Right lobe of liver (tissue), 6 donors: ENCODE data around the gene C20orf144. TPM values are rescaled to one million over a fixed set of nuclear protein-coding genes. Genes with fewer than 3 reads are reported as not detected.

Experiments used
- ATAC-seq, 4 donors: fragments of 200-7000 bp; cut with Tn5 transposase; one replicate each; pipeline ENCODE4 v1.9.1; 2020; ENCODE audit warnings: mild to moderate bottlenecking in 4 of 4, moderate library complexity in 4 of 4
- DNase-seq, 3 donors: peaks; one replicate each; pipeline ENCODE4 v3.0.0-alpha.2; 2020
- H3K27ac ChIP-seq, 3 donors: fragments of 200-600 bp; one replicate each; pipeline ENCODE4 v1.8.0; 2022
- H3K27me3 ChIP-seq, 2 donors: fragments of 200-600 bp; one replicate each; pipeline ENCODE4 v1.8.0; 2022
- H3K36me3 ChIP-seq, 4 donors: fragments of 200-600 bp; sonication (generic) in 1 of 4; one replicate each; pipeline versions ENCODE4 v1.5.1 to v1.8.0; 2017 to 2022; ENCODE audit warnings: control low read depth in 1 of 4
- H3K4me1 ChIP-seq, 4 donors: fragments of 200-600 bp; sonication (generic) in 1 of 4; one replicate each; pipeline versions ENCODE4 v1.5.1 to v1.8.0; 2017 to 2022; ENCODE audit warnings: control low read depth in 1 of 4
- H3K4me3 ChIP-seq, 3 donors: fragments of 200-600 bp; one replicate each; pipeline ENCODE4 v1.8.0; 2022
- H3K9me3 ChIP-seq, 4 donors: fragments of 200-600 bp; sonication (generic) in 1 of 4; one replicate each; pipeline versions ENCODE4 v1.5.1 to v1.8.0; 2017 to 2022; ENCODE audit warnings: control low read depth in 1 of 4
- POLR2A ChIP-seq: fragments of 450-650 bp; IDR thresholded peaks from one replicate; pipeline ENCODE4 v1.6.1; 2017; ENCODE audit warnings: antibody characterized with exemption, mild to moderate bottlenecking
- WGBS: methylation state at CpG from one replicate; pipeline ENCODE4 v1.1.6; 2018; ENCODE audit warnings: low coverage, low lambda C conversion rate; ENCODE audit not compliant: insufficient coverage; ENCODE audit errors: missing lambda C conversion rate; 5-methylcytosine and 5-hydroxymethylcytosine counted together
- intact Hi-C, 2 donors: fragments of 100-400 bp; cut with DNase I; formaldehyde crosslinking; loops; one replicate each; pipeline versions ENCODE4 v1.11.2 to v1.14.1; 2022
- total RNA-seq, 6 experiments: library from RNA; depleted of rRNA in 2 of 6; stranded (reverse); fragments of >200 nt in 2 of 6; fragmentation: NEBNext Ultra II Directional in 3 of 6; extraction: Animal tissue kit (Norgen Biotek cat#: 25700) in 3 of 6; gene quantifications; one replicate each; pipeline versions ENCODE4 v1.1.0 to v1.2.4, GENCODE V29; 2016 to 2023
- TF ChIP-seq, protein P1 (sequence below), 4 donors: fragments of 200-600 bp in 3 of 4; fragments of 450-650 bp in 1 of 4; IDR thresholded peaks; one replicate each; pipeline versions ENCODE4 v1.5.1 to v1.8.0; 2016 to 2022; ENCODE audit warnings: antibody characterized with exemption in 4 of 4, mild to moderate bottlenecking in 2 of 4
- donor health status: DM: no; HTN: yes; CAD: no.
- donor health status: DM: no; HTN: no; CAD: no.
- donor health status: DM: no; HTN: no; CAD: no.
- donor health status: DM: no; HTN: yes; CAD: no.
- donor health status: DM: no; HTN: yes; CAD: no.

The C20orf144 gene
- total RNA-seq, 6 experiments from 2014 or later: 0.18 TPM; not detected in 5

DNA sequence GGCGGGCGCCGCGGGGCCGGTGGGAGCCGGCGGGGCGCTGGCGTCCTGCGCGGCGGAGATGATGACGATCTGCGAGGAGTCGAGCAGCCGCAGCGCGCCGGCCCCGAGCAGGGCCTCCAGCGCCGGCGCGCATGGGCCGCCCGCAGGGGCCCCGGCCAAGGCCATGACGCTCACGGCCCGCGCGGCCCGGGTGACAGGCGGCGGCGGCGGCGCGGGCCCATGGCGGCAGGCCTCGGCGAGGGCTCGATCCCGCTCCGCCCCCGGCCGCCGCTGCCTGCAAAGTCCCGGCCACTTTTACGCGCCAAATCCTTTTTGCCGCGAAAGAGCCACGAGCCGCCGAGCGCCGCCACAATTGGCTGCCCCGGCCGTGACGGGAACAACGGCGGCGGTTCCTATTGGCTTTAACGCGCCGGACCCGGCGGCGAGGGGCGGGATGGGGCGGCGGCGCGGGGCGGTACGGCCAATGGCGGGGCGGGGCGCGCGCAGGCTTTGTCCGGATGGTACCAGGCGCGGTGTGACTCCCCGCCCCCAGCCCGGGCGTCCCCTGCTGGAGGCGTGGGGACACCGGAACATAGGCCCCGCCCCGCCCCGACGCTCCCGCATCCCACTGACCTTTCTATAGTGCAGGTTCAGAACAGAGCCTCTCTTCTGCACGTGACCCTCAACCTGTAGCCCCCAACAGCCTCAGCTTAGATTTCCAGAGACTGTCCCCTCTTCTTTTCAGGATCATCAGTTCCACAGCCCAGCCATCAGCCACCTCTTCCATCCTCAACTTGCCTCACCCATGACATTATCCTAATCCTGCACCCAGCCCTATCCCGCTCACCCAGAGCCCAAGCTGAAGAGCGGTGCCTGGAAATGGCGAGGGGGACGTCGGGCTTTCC lies 24.2 kb downstream of the C20orf144 start, which contains the start of gene E2F1:
E2F1 (minus strand) TSS at position 286 of the 884 bp plus-strand sequence; CDS start at position 165, 121 bp downstream.
- 31% methylated on average over 6 of the region's 101 CpGs for WGBS
- Histone ChIP-seq H3K4me1 (peaks cover 0 to 3% (median 0%) of the 10 kb centered on the region in 4 donors), H3K4me3 (peak within 1 kb of the TSS in 2 of 3 donors; percentile 18 to 51), H3K27me3 (no peaks in the 10 kb centered on the region), H3K9me3 (no peaks in the 10 kb centered on the region), H3K27ac (no peak within 1 kb of the TSS), H3K36me3 (no peaks in the 10 kb centered on the region)
- TF ChIP-seq, protein P1, sequence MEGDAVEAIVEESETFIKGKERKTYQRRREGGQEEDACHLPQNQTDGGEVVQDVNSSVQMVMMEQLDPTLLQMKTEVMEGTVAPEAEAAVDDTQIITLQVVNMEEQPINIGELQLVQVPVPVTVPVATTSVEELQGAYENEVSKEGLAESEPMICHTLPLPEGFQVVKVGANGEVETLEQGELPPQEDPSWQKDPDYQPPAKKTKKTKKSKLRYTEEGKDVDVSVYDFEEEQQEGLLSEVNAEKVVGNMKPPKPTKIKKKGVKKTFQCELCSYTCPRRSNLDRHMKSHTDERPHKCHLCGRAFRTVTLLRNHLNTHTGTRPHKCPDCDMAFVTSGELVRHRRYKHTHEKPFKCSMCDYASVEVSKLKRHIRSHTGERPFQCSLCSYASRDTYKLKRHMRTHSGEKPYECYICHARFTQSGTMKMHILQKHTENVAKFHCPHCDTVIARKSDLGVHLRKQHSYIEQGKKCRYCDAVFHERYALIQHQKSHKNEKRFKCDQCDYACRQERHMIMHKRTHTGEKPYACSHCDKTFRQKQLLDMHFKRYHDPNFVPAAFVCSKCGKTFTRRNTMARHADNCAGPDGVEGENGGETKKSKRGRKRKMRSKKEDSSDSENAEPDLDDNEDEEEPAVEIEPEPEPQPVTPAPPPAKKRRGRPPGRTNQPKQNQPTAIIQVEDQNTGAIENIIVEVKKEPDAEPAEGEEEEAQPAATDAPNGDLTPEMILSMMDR (IDR thresholded peaks at IDR 0.05): peak; percentile 35 to 51 (median 44)
- peak; percentile 32 for TF ChIP-seq POLR2A
- peak; percentile 98 to 99 (median 99) for ATAC-seq
- peak; percentile 96 to 97 (median 97) for DNase-seq
- intact Hi-C loops: no loop called here

DNA sequence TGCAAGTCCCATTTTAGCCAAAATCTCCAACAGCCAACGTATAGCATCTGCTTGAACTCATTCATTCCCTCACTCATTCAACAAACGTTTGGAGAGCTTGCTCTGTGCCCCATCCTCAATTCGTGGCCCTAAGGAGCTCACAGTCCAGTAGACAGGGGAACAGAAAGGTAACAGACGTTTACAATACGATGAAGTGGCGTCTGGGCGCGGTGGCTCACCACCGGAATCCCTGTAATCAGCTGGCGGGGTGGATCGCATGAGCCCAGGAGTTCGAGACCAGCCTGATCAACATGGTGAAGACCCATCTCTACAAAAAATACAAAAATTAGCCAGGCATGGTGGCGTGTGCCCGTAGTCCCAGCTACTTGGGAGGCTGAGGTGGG lies 24.8 kb downstream of the C20orf144 start:
- WGBS: 76% methylated on average over 11 of the region's 14 CpGs

DNA sequence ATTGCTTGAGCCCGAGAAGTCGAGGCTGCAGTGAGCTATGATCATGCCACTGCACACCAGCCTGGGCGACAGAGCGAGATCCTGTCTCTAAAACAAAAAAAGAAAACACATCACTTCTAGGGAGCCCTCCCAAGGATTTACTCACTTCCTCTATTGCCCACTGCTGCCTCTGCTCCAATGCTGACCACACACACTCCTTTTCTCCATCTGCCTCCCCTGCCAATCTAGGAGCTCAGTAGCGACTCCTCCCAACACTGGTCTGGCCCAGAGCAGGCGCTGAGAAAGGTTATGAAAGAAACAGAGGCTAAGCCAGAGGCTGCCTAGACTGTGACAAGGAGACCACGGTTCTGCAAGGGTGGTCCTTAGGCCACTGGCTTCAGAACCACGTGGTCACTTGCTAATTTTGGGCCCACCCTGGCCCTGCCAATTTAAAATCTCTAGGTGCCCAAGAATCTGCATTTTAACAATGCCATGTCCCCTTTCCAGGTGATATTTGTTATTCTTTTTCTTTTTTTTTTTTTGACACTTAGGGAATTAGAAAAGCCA lies 25.3 kb downstream of the C20orf144 start:
- no peak for ATAC-seq

More for the DNA sequence above, 24.8 kb downstream of the C20orf144 start:
- ATAC-seq (no peak), DNase-seq (no peak)
- H3K27me3 ChIP-seq: no peaks in the 10 kb centered on the region
- H3K9me3 ChIP-seq: no peaks in the 10 kb centered on the region
- H3K4me1 ChIP-seq: peaks cover 0 to 3% (median 0%) of the 10 kb centered on the region in 4 donors
- no peaks in the 10 kb centered on the region for H3K36me3 ChIP-seq
- no peak overlapping the region for H3K4me3 ChIP-seq
- intact Hi-C loops: no loop called here
- no peak for TF ChIP-seq POLR2A
- TF ChIP-seq, protein P1 (IDR thresholded peaks at IDR 0.05): no peak
- no peak overlapping the region for H3K27ac ChIP-seq

More for the DNA sequence above, 25.3 kb downstream of the C20orf144 start:
- TF ChIP-seq, protein P1 (IDR thresholded peaks at IDR 0.05): no peak
- no peak for TF ChIP-seq POLR2A
- Histone ChIP-seq H3K4me3 (no peak overlapping the region), H3K27ac (no peak overlapping the region), H3K4me1 (peaks cover 0 to 3% (median 0%) of the 10 kb centered on the region in 4 donors), H3K27me3 (no peaks in the 10 kb centered on the region), H3K36me3 (no peaks in the 10 kb centered on the region), H3K9me3 (no peaks in the 10 kb centered on the region)
- DNase-seq: no peak
- intact Hi-C loops: no loop called here
- WGBS: 75% methylated on average over 7 of the region's 8 CpGs
